ENCODE measurements around the gene XKR8.

XKR8 gene

DNA sequence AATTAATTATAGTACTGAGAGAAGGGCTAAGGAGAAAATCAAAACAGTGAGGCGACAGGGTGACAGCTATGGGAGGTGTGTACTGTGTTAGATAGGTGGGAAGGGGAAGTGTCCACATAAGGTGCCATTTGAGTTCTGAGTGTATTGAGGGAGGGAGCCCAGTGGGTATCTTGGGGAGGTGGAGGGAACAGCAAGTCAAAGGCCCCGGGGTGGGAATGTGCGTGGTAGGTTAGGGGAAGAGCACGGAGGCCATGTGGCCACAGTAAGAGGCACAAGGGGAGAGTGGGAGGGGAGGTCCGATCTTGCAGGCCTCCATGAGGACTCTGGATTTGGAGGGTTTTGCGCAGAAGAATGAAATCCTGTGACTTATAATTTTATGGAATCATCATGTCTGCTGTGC lies 3.0 kb upstream of the XKR8 start:
- Histone ChIP-seq H3K9me3 (ENCODE audit: control insufficient read depth, insufficient read depth, low read length) (no peaks in the 10 kb centered on the region), H3K36me3 (ENCODE audit: control insufficient read depth, insufficient read depth, low read length) (peaks cover 64% of the 10 kb centered on the region), H3K9ac (ENCODE audit: low read depth, low read length) (no peak overlapping the region), H3K27me3 (ENCODE audit: control insufficient read depth, insufficient read depth, low read length) (no peaks in the 10 kb centered on the region), H3K4me1 (ENCODE audit: control insufficient read depth, insufficient read depth, low read length) (peaks cover 12% of the 10 kb centered on the region), H3K27ac (ENCODE audit: low read depth, low read length) (no peak overlapping the region), H3K4me3 (ENCODE audit: low read depth, low read length) (no peak overlapping the region)

DNA sequence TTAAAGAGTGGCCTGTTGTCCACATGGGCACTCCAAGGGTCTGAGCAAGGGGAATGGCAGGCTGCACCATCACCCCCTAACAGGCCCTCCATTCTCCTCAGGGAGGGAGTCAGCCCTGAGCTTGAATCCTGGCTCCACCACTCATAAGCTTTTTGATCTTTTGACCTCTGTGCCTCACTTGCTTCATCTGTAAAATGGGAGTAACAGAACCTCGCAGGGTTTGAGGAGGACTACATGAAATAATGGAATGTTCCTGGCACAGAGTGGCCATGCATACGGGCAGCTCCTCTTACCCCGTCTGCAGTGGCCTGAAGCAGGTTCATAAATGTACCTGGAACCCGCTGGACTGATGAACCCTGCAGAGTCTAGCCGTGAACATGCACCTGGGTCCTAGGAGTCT lies 2.1 kb upstream of the XKR8 start:
- Histone ChIP-seq H3K36me3 (ENCODE audit: control insufficient read depth, insufficient read depth, low read length) (peaks cover 57% of the 10 kb centered on the region), H3K27ac (ENCODE audit: low read depth, low read length) (no peak overlapping the region), H3K9me3 (ENCODE audit: control insufficient read depth, insufficient read depth, low read length) (no peaks in the 10 kb centered on the region), H3K4me3 (ENCODE audit: low read depth, low read length) (no peak overlapping the region), H3K4me1 (ENCODE audit: control insufficient read depth, insufficient read depth, low read length) (peaks cover 12% of the 10 kb centered on the region), H3K27me3 (ENCODE audit: control insufficient read depth, insufficient read depth, low read length) (no peaks in the 10 kb centered on the region), H3K9ac (ENCODE audit: low read depth, low read length) (no peak overlapping the region)

DNA sequence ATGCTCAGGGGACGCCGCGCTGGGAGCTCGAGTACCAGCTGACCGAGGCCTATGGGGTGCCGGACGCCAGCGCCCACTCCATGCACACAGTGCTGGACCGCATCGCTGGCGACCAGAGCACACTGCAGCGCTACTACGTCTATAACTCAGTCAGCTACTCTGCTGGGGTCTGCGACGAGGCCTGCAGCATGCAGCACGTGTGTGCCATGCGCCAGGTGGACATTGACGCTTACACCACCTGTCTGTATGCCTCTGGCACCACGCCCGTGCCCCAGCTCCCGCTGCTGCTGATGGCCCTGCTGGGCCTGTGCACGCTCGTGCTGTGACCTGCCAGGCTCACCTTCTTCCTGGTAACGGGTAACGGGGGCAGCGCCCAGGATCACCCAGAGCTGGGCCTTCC lies 1.3 kb upstream of the XKR8 start:
- H3K4me1 ChIP-seq (ENCODE audit: control insufficient read depth, insufficient read depth, low read length) = peaks cover 12% of the 10 kb centered on the region
- peaks cover 49% of the 10 kb centered on the region for H3K36me3 ChIP-seq (ENCODE audit: control insufficient read depth, insufficient read depth, low read length)
- no peak overlapping the region for H3K9ac ChIP-seq (ENCODE audit: low read depth, low read length)
- H3K27me3 ChIP-seq (ENCODE audit: control insufficient read depth, insufficient read depth, low read length) = no peaks in the 10 kb centered on the region
- H3K27ac ChIP-seq (ENCODE audit: low read depth, low read length) = no peak overlapping the region
- H3K4me3 ChIP-seq (ENCODE audit: low read depth, low read length) = no peak overlapping the region
- H3K9me3 ChIP-seq (ENCODE audit: control insufficient read depth, insufficient read depth, low read length) = no peaks in the 10 kb centered on the region

DNA sequence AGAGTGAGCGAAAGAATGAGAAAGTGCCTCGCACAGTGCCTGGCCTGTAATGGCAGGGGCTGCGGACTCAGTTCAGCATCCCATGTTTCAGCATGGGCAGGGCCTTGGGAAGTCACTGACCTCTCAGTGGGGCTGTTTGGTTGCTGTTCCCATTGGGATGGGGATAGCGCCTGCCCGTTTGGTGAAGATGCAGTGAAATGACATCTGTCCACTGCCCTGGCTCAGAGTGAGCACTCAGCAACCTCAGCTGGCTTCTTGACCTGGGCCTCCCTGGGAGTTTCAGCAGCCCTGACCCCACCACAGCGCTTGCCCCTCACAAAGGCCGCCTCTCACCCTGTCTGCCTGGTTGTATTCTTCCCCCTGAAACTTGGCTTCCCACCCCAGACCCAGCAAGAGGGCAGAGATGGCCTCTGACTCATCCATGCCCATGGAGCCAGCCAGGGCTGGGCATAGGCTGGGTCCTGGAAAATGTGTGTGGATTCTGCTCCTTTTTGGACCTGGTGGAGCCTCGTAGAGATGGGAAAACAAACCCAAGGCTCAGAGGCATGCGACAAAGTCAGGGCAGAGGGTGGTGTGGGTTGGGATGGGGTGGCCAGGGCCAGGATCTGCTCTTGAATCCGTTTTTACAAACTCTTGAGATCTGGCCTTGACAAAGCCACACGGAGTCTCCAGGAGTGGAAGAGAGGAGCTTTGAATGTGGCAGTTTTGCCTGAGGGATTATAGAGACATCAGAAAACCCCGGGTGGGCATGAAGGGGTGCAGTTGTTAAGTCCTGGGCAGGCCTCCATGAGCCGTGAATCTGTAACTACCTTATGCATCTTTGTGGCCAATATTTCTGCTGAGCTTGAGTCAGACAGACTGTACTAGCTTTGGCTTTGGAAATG lies 1.2 kb downstream of the XKR8 start:
- peaks cover 12% of the 10 kb centered on the region for H3K4me1 ChIP-seq (ENCODE audit: control insufficient read depth, insufficient read depth, low read length)
- no peak overlapping the region for H3K9ac ChIP-seq (ENCODE audit: low read depth, low read length)
- peak overlapping the region; percentile 81 for H3K4me3 ChIP-seq (ENCODE audit: low read depth, low read length)
- H3K36me3 ChIP-seq (ENCODE audit: control insufficient read depth, insufficient read depth, low read length) = peaks cover 39% of the 10 kb centered on the region
- H3K9me3 ChIP-seq (ENCODE audit: control insufficient read depth, insufficient read depth, low read length) = no peaks in the 10 kb centered on the region
- no peaks in the 10 kb centered on the region for H3K27me3 ChIP-seq (ENCODE audit: control insufficient read depth, insufficient read depth, low read length)
- no peak overlapping the region for H3K27ac ChIP-seq (ENCODE audit: low read depth, low read length)

DNA sequence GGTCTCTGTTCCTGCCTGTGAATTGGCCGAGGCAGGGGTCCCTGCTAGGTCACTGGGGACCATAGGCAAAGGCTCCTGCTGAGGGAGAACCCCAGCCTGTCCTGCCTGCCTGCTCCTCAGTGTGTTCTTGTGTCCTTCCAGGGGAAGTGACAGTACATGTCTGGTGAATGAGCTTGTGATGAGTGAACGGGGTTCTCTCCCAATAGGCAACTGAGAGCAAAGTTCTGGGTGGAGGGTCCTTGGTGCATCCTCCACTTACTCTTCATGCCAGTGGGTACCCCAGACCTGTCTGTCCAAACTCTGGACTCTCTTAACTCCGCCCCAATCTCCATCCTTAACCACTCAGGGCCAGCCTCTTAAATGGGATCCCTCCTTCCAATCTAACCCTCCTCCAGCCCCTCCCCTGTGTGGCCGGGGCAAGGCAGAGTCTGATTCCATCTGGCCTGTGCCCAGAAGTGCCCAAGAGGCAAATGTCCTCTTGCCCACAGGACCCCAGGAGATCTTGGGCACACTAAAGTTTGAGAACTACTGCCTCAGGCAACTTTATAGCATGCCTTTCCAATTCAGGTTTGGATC lies 2.0 kb downstream of the XKR8 start:
- H3K9ac ChIP-seq (ENCODE audit: low read depth, low read length) = no peak overlapping the region
- no peak overlapping the region for H3K4me3 ChIP-seq (ENCODE audit: low read depth, low read length)
- H3K36me3 ChIP-seq (ENCODE audit: control insufficient read depth, insufficient read depth, low read length) = peaks cover 34% of the 10 kb centered on the region
- no peak overlapping the region for H3K27ac ChIP-seq (ENCODE audit: low read depth, low read length)
- H3K27me3 ChIP-seq (ENCODE audit: control insufficient read depth, insufficient read depth, low read length) = no peaks in the 10 kb centered on the region
- H3K9me3 ChIP-seq (ENCODE audit: control insufficient read depth, insufficient read depth, low read length) = no peaks in the 10 kb centered on the region
- peaks cover 12% of the 10 kb centered on the region for H3K4me1 ChIP-seq (ENCODE audit: control insufficient read depth, insufficient read depth, low read length)

DNA sequence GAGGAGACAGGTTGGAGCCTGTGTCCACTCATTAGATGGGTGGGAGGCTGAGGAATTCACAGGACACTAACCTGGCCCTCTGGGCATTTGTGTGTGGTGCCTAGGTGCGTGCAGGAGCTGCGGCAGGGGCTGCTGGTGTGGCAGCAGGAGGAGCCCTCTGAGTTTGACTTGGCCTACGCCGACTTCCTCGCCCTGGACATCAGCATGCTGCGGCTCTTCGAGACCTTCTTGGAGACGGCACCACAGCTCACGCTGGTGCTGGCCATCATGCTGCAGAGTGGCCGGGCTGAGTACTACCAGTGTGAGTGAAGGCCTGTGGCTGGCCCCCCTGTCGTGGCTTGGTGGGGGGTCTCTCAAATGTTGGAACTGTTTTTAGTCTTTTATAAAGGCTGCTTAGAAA lies 3.6 kb downstream of the XKR8 start:
- Histone ChIP-seq H3K9ac (ENCODE audit: low read depth, low read length) (no peak overlapping the region), H3K27ac (ENCODE audit: low read depth, low read length) (no peak overlapping the region), H3K4me3 (ENCODE audit: low read depth, low read length) (no peak overlapping the region), H3K27me3 (ENCODE audit: control insufficient read depth, insufficient read depth, low read length) (no peaks in the 10 kb centered on the region), H3K9me3 (ENCODE audit: control insufficient read depth, insufficient read depth, low read length) (no peaks in the 10 kb centered on the region), H3K4me1 (ENCODE audit: control insufficient read depth, insufficient read depth, low read length) (peaks cover 12% of the 10 kb centered on the region), H3K36me3 (ENCODE audit: control insufficient read depth, insufficient read depth, low read length) (peaks cover 35% of the 10 kb centered on the region)

DNA sequence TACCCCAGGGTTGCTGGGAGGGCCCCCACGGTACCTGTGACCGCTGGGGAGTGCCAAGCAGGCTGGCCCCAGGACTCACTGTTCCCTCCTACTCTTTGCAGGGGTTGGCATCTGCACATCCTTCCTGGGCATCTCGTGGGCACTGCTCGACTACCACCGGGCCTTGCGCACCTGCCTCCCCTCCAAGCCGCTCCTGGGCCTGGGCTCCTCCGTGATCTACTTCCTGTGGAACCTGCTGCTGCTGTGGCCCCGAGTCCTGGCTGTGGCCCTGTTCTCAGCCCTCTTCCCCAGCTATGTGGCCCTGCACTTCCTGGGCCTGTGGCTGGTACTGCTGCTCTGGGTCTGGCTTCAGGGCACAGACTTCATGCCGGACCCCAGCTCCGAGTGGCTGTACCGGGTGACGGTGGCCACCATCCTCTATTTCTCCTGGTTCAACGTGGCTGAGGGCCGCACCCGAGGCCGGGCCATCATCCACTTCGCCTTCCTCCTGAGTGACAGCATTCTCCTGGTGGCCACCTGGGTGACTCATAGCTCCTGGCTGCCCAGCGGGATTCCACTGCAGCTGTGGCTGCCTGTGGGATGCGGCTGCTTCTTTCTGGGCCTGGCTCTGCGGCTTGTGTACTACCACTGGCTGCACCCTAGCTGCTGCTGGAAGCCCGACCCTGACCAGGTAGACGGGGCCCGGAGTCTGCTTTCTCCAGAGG lies 6.8 kb downstream of the XKR8 start:
- Histone ChIP-seq H3K27ac (ENCODE audit: low read depth, low read length) (no peak overlapping the region), H3K4me3 (ENCODE audit: low read depth, low read length) (no peak overlapping the region), H3K9me3 (ENCODE audit: control insufficient read depth, insufficient read depth, low read length) (no peaks in the 10 kb centered on the region), H3K9ac (ENCODE audit: low read depth, low read length) (no peak overlapping the region), H3K36me3 (ENCODE audit: control insufficient read depth, insufficient read depth, low read length) (peaks cover 37% of the 10 kb centered on the region), H3K4me1 (ENCODE audit: control insufficient read depth, insufficient read depth, low read length) (0 out of 2 replicates have a peak, but pooled peaks cover under 1% of the 10 kb centered on the region), H3K27me3 (ENCODE audit: control insufficient read depth, insufficient read depth, low read length) (no peaks in the 10 kb centered on the region)

DNA sequence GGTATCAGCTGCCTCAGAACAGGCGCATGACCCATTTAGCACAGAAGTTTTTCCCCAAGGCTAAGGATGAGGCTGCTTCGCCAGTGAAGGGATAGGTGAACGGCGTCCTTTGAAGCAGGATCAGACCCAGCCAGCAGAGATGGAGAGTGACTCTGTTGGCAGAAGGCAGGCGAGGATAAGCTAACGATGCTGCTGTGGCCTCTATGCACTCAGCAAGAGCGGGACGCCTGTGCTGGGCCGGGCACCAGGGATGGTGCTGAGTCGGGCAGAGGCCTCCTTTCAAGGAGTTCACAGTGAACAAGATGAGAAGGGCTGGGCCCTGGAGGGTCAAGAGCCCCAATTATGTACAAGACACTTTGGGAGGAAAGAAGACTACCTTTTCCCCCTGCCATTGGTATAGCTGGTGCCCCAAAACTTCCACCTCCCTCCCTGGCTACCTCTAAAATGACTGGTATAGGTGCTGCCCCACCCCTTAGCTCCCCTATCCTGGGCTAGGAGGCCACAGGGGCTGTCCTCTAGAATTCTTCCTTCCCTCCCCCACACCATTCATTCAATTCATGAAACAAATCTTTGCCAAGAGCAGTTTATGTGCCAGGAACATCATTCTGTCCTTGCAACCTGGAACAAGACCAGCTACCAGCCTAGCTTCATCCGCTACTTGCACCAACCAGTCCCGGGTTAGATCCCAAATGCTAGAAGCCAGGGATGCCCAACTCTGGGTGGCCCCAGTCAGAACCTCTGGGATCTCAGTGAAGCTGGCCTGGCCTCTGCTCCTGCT lies 7.5 kb downstream of the XKR8 start:
- no peak overlapping the region for H3K27ac ChIP-seq (ENCODE audit: low read depth, low read length)
- H3K4me1 ChIP-seq (ENCODE audit: control insufficient read depth, insufficient read depth, low read length) = no peaks in the 10 kb centered on the region
- no peak overlapping the region for H3K4me3 ChIP-seq (ENCODE audit: low read depth, low read length)
- H3K9ac ChIP-seq (ENCODE audit: low read depth, low read length) = no peak overlapping the region
- H3K36me3 ChIP-seq (ENCODE audit: control insufficient read depth, insufficient read depth, low read length) = peaks cover 41% of the 10 kb centered on the region
- H3K9me3 ChIP-seq (ENCODE audit: control insufficient read depth, insufficient read depth, low read length) = no peaks in the 10 kb centered on the region
- H3K27me3 ChIP-seq (ENCODE audit: control insufficient read depth, insufficient read depth, low read length) = no peaks in the 10 kb centered on the region

DNA sequence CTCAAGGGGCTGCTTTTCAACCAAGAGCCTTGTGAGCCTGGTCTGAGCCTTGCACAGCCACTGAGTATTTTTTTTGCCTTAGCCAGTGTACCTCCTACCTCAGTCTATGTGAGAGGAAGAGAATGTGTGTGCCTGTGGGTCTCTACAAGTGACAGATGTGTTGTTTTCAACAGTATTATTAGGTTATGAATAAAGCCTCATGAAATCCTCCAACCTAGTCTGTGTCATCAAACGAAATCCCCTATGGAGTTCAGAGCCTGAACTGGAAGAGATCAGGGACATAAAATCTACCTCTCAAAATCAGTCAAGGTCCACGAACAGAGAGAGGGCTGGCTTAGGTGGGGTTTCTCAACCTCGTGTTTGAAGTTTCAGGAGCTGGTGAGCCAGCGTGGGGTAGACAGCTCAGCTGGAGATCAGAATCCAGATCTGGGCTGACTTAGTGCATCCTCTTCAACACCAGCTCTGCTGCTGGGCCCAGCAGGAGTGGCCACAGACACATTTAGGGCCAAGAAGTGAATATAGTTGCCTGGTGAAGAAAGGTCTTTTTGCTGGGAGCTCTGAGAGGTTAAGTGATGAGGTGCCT lies 8.2 kb downstream of the XKR8 start:
- no peak overlapping the region for H3K27ac ChIP-seq (ENCODE audit: low read depth, low read length)
- no peaks in the 10 kb centered on the region for H3K27me3 ChIP-seq (ENCODE audit: control insufficient read depth, insufficient read depth, low read length)
- no peaks in the 10 kb centered on the region for H3K9me3 ChIP-seq (ENCODE audit: control insufficient read depth, insufficient read depth, low read length)
- H3K4me1 ChIP-seq (ENCODE audit: control insufficient read depth, insufficient read depth, low read length) = no peaks in the 10 kb centered on the region
- H3K9ac ChIP-seq (ENCODE audit: low read depth, low read length) = no peak overlapping the region
- H3K36me3 ChIP-seq (ENCODE audit: control insufficient read depth, insufficient read depth, low read length) = peaks cover 46% of the 10 kb centered on the region
- H3K4me3 ChIP-seq (ENCODE audit: low read depth, low read length) = no peak overlapping the region

DNA sequence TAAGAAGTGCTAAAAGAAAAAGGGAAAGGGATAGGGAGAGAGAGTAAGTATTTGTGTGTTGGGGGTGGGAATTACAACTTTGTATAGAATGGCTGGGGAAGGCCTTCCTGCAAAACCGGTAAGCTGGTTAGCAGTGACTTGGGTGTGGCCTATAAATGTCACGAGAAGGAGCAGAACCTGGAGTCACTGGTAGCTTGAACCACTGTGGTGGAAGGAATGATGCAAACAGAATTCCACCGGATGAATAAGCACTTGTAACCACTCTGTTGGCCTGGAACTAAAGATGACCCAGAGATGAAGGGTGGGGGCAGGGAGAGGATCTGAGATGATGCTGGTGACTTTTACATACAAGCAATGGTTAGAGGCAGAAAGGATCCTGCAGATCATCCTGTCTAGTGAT lies 8.9 kb downstream of the XKR8 start:
- H3K36me3 ChIP-seq (ENCODE audit: control insufficient read depth, insufficient read depth, low read length) = peaks cover 51% of the 10 kb centered on the region
- H3K27me3 ChIP-seq (ENCODE audit: control insufficient read depth, insufficient read depth, low read length) = no peaks in the 10 kb centered on the region
- H3K4me1 ChIP-seq (ENCODE audit: control insufficient read depth, insufficient read depth, low read length) = no peaks in the 10 kb centered on the region
- no peaks in the 10 kb centered on the region for H3K9me3 ChIP-seq (ENCODE audit: control insufficient read depth, insufficient read depth, low read length)
- H3K27ac ChIP-seq (ENCODE audit: low read depth, low read length) = no peak overlapping the region
- no peak overlapping the region for H3K9ac ChIP-seq (ENCODE audit: low read depth, low read length)
- H3K4me3 ChIP-seq (ENCODE audit: low read depth, low read length) = no peak overlapping the region

Measured in HUES48 (cell line).